ENCODE data around the gene CHST15.

- TF ChIP-seq RXRA (CRISPR knock-in tag; IDR thresholded peaks at IDR 0.05) (no peak), CTCF (CRISPR knock-in tag; IDR thresholded peaks at IDR 0.05) (no peak), ZNF788 (CRISPR knock-in tag; IDR thresholded peaks at IDR 0.05; ENCODE audit: borderline replicate concordance) (no peak), STAG1 (CRISPR knock-in tag; IDR thresholded peaks at IDR 0.05) (no peak), MAFK (conservative IDR thresholded peaks at IDR 0.05 in 1 of 2, IDR thresholded peaks at IDR 0.05 in 1 of 2; ENCODE audit: low read length in 2 of 2) (no peak), POLR2A (IDR thresholded peaks at IDR 0.05; ENCODE audit: insufficient read depth in 1 of 2, low read depth in 2 of 2, low read length in 2 of 2) (no peak), ZNF264 (CRISPR knock-in tag; IDR thresholded peaks at IDR 0.05) (no peak), ARID3A (IDR thresholded peaks at IDR 0.05; ENCODE audit: low read depth, low read length) (no peak), NFYB (CRISPR knock-in tag; IDR thresholded peaks at IDR 0.05) (no peak), ZNF224 (CRISPR knock-in tag; IDR thresholded peaks at IDR 0.05) (no peak), TCF7L2 (IDR thresholded peaks at IDR 0.05; ENCODE audit: low read depth, low read length) (no peak), POLR2AphosphoS5 (IDR thresholded peaks at IDR 0.05; ENCODE audit: low read depth, low read length) (no peak)
Observed at GRCh38 chr10:124124769-124125161, 31.4 kb upstream of the CHST15 start.

Measured in HepG2 (cell line).